ENCODE results near the gene GNAI2. TPM values are rescaled to one million over a fixed set of nuclear protein-coding genes. Genes with fewer than 3 reads are reported as not detected.

The GNAI2 gene
- polyA plus RNA-seq, 1 of the 3 experiments (the other 2 are of a cell fraction): 649 TPM

DNA sequence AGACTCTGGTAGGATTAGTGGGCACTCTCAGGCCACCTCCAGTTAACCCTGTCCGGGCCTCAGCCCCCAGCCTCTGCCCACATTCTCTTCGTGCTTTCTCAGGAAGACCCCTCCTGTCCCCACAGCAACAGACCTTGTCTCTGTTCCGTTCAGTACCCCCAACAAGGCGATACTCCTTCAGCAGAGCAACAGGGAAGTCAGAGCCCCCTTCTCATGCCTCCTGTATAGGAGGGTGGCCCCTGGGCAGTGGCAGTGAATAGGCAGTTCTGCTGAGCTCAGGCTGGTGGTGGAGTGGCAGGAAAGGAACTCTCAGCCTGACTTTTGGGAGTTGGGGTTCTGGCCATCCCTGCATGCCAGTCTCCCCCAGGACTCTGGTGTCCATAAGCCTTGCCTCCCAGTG lies 33.5 kb downstream of the GNAI2 start:
- POLR2A ChIA-PET: no interaction called here
- H3K4me3 ChIP-seq (ENCODE audit: low read depth in 2 of 2, low read length in 1 of 2): no peak overlapping the region

DNA sequence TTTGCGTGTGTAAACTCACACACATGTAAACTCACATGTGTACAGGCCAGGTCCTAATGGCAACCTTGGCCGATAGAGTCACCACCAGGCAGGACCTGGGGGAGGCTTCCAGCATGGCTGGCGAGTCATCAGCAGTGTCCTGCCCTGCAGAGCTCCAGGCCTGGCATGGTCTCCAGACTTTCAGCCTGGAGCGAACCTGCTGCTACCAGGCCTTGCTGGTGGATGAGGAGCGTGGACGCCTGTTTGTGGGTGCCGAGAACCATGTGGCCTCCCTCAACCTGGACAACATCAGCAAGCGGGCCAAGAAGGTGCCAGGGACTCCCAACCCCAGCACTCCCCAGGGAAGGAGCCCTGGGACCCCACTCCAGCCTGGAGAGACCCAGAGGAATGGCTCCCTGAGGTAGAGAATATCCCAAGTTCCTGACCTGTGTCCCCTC lies 34.0 kb downstream of the GNAI2 start:
- TF ChIP-seq NRF1 (IDR thresholded peaks at IDR 0.05; ENCODE audit: low read depth, low read length): no peak
- TF ChIP-seq, protein P1, sequence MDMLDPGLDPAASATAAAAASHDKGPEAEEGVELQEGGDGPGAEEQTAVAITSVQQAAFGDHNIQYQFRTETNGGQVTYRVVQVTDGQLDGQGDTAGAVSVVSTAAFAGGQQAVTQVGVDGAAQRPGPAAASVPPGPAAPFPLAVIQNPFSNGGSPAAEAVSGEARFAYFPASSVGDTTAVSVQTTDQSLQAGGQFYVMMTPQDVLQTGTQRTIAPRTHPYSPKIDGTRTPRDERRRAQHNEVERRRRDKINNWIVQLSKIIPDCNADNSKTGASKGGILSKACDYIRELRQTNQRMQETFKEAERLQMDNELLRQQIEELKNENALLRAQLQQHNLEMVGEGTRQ (IDR thresholded peaks at IDR 0.05; ENCODE audit: borderline replicate concordance, low read depth, low read length): no peak
- TF ChIP-seq, protein P2, sequence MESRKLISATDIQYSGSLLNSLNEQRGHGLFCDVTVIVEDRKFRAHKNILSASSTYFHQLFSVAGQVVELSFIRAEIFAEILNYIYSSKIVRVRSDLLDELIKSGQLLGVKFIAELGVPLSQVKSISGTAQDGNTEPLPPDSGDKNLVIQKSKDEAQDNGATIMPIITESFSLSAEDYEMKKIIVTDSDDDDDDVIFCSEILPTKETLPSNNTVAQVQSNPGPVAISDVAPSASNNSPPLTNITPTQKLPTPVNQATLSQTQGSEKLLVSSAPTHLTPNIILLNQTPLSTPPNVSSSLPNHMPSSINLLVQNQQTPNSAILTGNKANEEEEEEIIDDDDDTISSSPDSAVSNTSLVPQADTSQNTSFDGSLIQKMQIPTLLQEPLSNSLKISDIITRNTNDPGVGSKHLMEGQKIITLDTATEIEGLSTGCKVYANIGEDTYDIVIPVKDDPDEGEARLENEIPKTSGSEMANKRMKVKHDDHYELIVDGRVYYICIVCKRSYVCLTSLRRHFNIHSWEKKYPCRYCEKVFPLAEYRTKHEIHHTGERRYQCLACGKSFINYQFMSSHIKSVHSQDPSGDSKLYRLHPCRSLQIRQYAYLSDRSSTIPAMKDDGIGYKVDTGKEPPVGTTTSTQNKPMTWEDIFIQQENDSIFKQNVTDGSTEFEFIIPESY (IDR thresholded peaks at IDR 0.05; ENCODE audit: borderline replicate concordance, low read depth): no peak
- no peak for TF ChIP-seq IRF3 (IDR thresholded peaks at IDR 0.05; ENCODE audit: low read depth, low read length)
- TF ChIP-seq RFX5 (IDR thresholded peaks at IDR 0.05; ENCODE audit: low read length): no peak
- TF ChIP-seq GABPA (IDR thresholded peaks at IDR 0.05; ENCODE audit: low read depth): no peak
- no peak for TF ChIP-seq FOXJ3 (CRISPR knock-in tag; IDR thresholded peaks at IDR 0.05)
- TF ChIP-seq EZH2phosphoT487 (IDR thresholded peaks at IDR 0.05; ENCODE audit: borderline replicate concordance, low read depth): no peak
- TF ChIP-seq ELF1 (IDR thresholded peaks at IDR 0.05): no peak
- TF ChIP-seq MEF2A (IDR thresholded peaks at IDR 0.05; ENCODE audit: borderline replicate concordance, low read depth): no peak
- TF ChIP-seq, protein P3, sequence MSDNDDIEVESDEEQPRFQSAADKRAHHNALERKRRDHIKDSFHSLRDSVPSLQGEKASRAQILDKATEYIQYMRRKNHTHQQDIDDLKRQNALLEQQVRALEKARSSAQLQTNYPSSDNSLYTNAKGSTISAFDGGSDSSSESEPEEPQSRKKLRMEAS (IDR thresholded peaks at IDR 0.05; ENCODE audit: low read depth): no peak; the same call in 1 of the 2 replicates
- H3F3A ChIP-seq (replicated peaks; ENCODE audit: insufficient read depth): peaks cover 22% of the 10 kb centered on the region
- no peaks in the 10 kb centered on the region for H3K9me2 ChIP-seq
- WGBS (ENCODE audit: low lambda C conversion rate): 20% methylated on average over 1 of the region's 8 CpGs
- no peaks in the 10 kb centered on the region for H3K79me2 ChIP-seq (ENCODE audit: insufficient read depth)
- no peaks in the 10 kb centered on the region for H4K20me1 ChIP-seq (ENCODE audit: insufficient read depth)
- no peak overlapping the region for H3K27ac ChIP-seq (ENCODE audit: low read depth in 2 of 2, low read length in 1 of 2)
- no peak overlapping the region for H3K9ac ChIP-seq
- H3K36me3 ChIP-seq (replicated peaks in 1 of 2; ENCODE audit: control insufficient read depth in 1 of 2, insufficient read depth in 2 of 2, low read length in 1 of 2): no peaks in the 10 kb centered on the region
- POLR2A ChIA-PET: no interaction called here
- peak overlapping the region; percentile 45; the same call in 1 of the 2 replicates for H3K4me2 ChIP-seq
- H3K4me1 ChIP-seq (ENCODE audit: control insufficient read depth in 1 of 2, insufficient read depth in 2 of 2, low read depth in 1 of 2, low read length in 1 of 2): peaks cover 16 to 26% of the 10 kb centered on the region in 2 experiments; a peak in 3 of 4 replicates
- DNase-seq: no peak
- 0 out of 2 replicates have a peak, but pooled peaks cover 9% of the 10 kb centered on the region for H3K27me3 ChIP-seq (ENCODE audit: insufficient read depth)
- no peak overlapping the region for H3K4me3 ChIP-seq (ENCODE audit: low read depth in 2 of 2, low read length in 1 of 2)
- CTCF ChIA-PET: interaction anchor here (0.8 to 12.2 kb wide), 6 partner anchors 10 to 78 kb away, joined by 4 to 206 read pairs (median 27); partner anchors contain the start of gene GNAT1
- no peak overlapping the region for H2AFZ ChIP-seq (ENCODE audit: low read depth)
- H3K9me3 ChIP-seq: no peaks in the 10 kb centered on the region

More for the DNA sequence above, 33.5 kb downstream of the GNAI2 start:
- H3F3A ChIP-seq (replicated peaks; ENCODE audit: insufficient read depth): peaks cover 23% of the 10 kb centered on the region
- CTCF ChIA-PET: interaction anchor here (0.8 to 12.2 kb wide), 5 partner anchors 10 to 78 kb away, joined by 4 to 206 read pairs (median 49); partner anchors contain the start of gene GNAT1
- 82% methylated on average over 4 of the region's 4 CpGs for WGBS (ENCODE audit: low lambda C conversion rate)
- no peak for DNase-seq
- H3K36me3 ChIP-seq (replicated peaks in 1 of 2; ENCODE audit: control insufficient read depth in 1 of 2, insufficient read depth in 2 of 2, low read length in 1 of 2): no peaks in the 10 kb centered on the region
- H2AFZ ChIP-seq (ENCODE audit: low read depth): no peak overlapping the region
- no peaks in the 10 kb centered on the region for H3K79me2 ChIP-seq (ENCODE audit: insufficient read depth)
- no peaks in the 10 kb centered on the region for H3K9me3 ChIP-seq
- H4K20me1 ChIP-seq (ENCODE audit: insufficient read depth): no peaks in the 10 kb centered on the region
- no peak overlapping the region for H3K27ac ChIP-seq (ENCODE audit: low read depth in 2 of 2, low read length in 1 of 2)
- TF ChIP-seq, protein P2 (IDR thresholded peaks at IDR 0.05; ENCODE audit: borderline replicate concordance, low read depth): no peak
- TF ChIP-seq EZH2phosphoT487 (IDR thresholded peaks at IDR 0.05; ENCODE audit: borderline replicate concordance, low read depth) (no peak), JUND (IDR thresholded peaks at IDR 0.05) (no peak), FOSL2 (IDR thresholded peaks at IDR 0.05; ENCODE audit: borderline replicate concordance, low read depth) (no peak), SIN3A (IDR thresholded peaks at IDR 0.05; ENCODE audit: borderline replicate concordance, low read depth, low read length) (no peak), NRF1 (IDR thresholded peaks at IDR 0.05; ENCODE audit: low read depth, low read length) (no peak)
- TF ChIP-seq, protein P3 (IDR thresholded peaks at IDR 0.05; ENCODE audit: low read depth): no peak
- H3K9me2 ChIP-seq: no peaks in the 10 kb centered on the region
- peaks cover 20 to 30% of the 10 kb centered on the region in 2 experiments; a peak in 3 of 4 replicates for H3K4me1 ChIP-seq (ENCODE audit: control insufficient read depth in 1 of 2, insufficient read depth in 2 of 2, low read depth in 1 of 2, low read length in 1 of 2)
- no peak overlapping the region for H3K4me2 ChIP-seq
- H3K9ac ChIP-seq: no peak overlapping the region
- 0 out of 2 replicates have a peak, but pooled peaks cover 4% of the 10 kb centered on the region for H3K27me3 ChIP-seq (ENCODE audit: insufficient read depth)
